Measurements from ENCODE around the gene NLRP2B. TPM values are rescaled to one million over a fixed set of nuclear protein-coding genes. Genes with fewer than 3 reads are reported as not detected.

NLRP2B gene
- total RNA-seq, 1 donor from 2014 or later, result not detected

GRCh38 chrX:57674861-57675260, 5.2 kb downstream of the NLRP2B start:
- no peak for DNase-seq (ENCODE audit: extremely low spot score in 2 of 2)
- no peak for TF ChIP-seq POLR2A (IDR thresholded peaks at IDR 0.05)
- TF ChIP-seq POLR2AphosphoS5 (IDR thresholded peaks at IDR 0.05; ENCODE audit: insufficient read depth in 1 of 2, low read depth in 1 of 2), result no peak
- TF ChIP-seq CTCF (IDR thresholded peaks at IDR 0.05), result no peak
- intact Hi-C loops (cut with DNase I), result no loop called here
- no peaks in the 10 kb centered on the region for H3K4me1 ChIP-seq
- H3K9me3 ChIP-seq, result no peaks in the 10 kb centered on the region
- no peak overlapping the region for H3K27ac ChIP-seq
- H3K36me3 ChIP-seq, result no peaks in the 10 kb centered on the region
- H3K27me3 ChIP-seq, result no peaks in the 10 kb centered on the region
- H3K4me3 ChIP-seq, result no peak overlapping the region

- no peaks in the 10 kb centered on the region for H3K36me3 ChIP-seq
- TF ChIP-seq POLR2AphosphoS5 (IDR thresholded peaks at IDR 0.05; ENCODE audit: insufficient read depth in 1 of 2, low read depth in 1 of 2) (no peak), CTCF (IDR thresholded peaks at IDR 0.05) (no peak), POLR2A (IDR thresholded peaks at IDR 0.05) (no peak)
- H3K27ac ChIP-seq, result no peak overlapping the region
- H3K4me3 ChIP-seq, result no peak overlapping the region
- no peaks in the 10 kb centered on the region for H3K4me1 ChIP-seq
- no peaks in the 10 kb centered on the region for H3K9me3 ChIP-seq
- no peaks in the 10 kb centered on the region for H3K27me3 ChIP-seq
- DNase-seq (ENCODE audit: extremely low spot score in 2 of 2), result no peak
- intact Hi-C loops (cut with DNase I), result no loop called here
These were observed 10.1 kb downstream of the NLRP2B start for GRCh38 chrX:57669961-57670360.

GRCh38 chrX:57667010-57667409, 13.1 kb downstream of the NLRP2B start:
- intact Hi-C loops (cut with DNase I), result no loop called here
- no peak for TF ChIP-seq POLR2AphosphoS5 (IDR thresholded peaks at IDR 0.05; ENCODE audit: insufficient read depth in 1 of 2, low read depth in 1 of 2)
- TF ChIP-seq POLR2A (IDR thresholded peaks at IDR 0.05), result no peak
- no peak for TF ChIP-seq CTCF (IDR thresholded peaks at IDR 0.05)
- no peak for DNase-seq (ENCODE audit: extremely low spot score in 2 of 2)

GRCh38 chrX:57655065-57655464, 25.0 kb downstream of the NLRP2B start:
- H3K4me1 ChIP-seq, result no peaks in the 10 kb centered on the region
- DNase-seq (ENCODE audit: extremely low spot score in 2 of 2), result no peak
- no peak overlapping the region for H3K4me3 ChIP-seq
- H3K36me3 ChIP-seq, result no peaks in the 10 kb centered on the region
- no peaks in the 10 kb centered on the region for H3K27me3 ChIP-seq
- no peaks in the 10 kb centered on the region for H3K9me3 ChIP-seq
- H3K27ac ChIP-seq, result no peak overlapping the region
- TF ChIP-seq CTCF (IDR thresholded peaks at IDR 0.05) (no peak), POLR2A (IDR thresholded peaks at IDR 0.05) (no peak), POLR2AphosphoS5 (IDR thresholded peaks at IDR 0.05; ENCODE audit: insufficient read depth in 1 of 2, low read depth in 1 of 2) (no peak)
- intact Hi-C loops (cut with DNase I), result no loop called here

More at GRCh38 chrX:57667010-57667409, 13.1 kb downstream of the NLRP2B start:
- no peak overlapping the region for H3K4me3 ChIP-seq
- no peaks in the 10 kb centered on the region for H3K4me1 ChIP-seq
- no peaks in the 10 kb centered on the region for H3K9me3 ChIP-seq
- H3K36me3 ChIP-seq, result no peaks in the 10 kb centered on the region
- H3K27ac ChIP-seq, result no peak overlapping the region
- no peaks in the 10 kb centered on the region for H3K27me3 ChIP-seq

GRCh38 chrX:57652705-57653104, 27.4 kb downstream of the NLRP2B start:
- Histone ChIP-seq H3K4me1 (no peaks in the 10 kb centered on the region), H3K36me3 (no peaks in the 10 kb centered on the region), H3K9me3 (no peaks in the 10 kb centered on the region), H3K27me3 (no peaks in the 10 kb centered on the region), H3K27ac (no peak overlapping the region), H3K4me3 (no peak overlapping the region)
- no peak for DNase-seq (ENCODE audit: extremely low spot score in 2 of 2)
- TF ChIP-seq CTCF (IDR thresholded peaks at IDR 0.05) (no peak), POLR2AphosphoS5 (IDR thresholded peaks at IDR 0.05; ENCODE audit: insufficient read depth in 1 of 2, low read depth in 1 of 2) (no peak), POLR2A (IDR thresholded peaks at IDR 0.05) (no peak)
- intact Hi-C loops (cut with DNase I), result no loop called here
